Sigmoid colon (tissue), 3 donors: ENCODE measurements around the gene CLMN.

ENCODE experiments used
- CTCF ChIP-seq, 4 experiments: fragments of 450-650 bp in 3 of 4; fragments of 200-600 bp in 1 of 4; IDR thresholded peaks; one replicate each; pipeline ENCODE4 v1.5.1; 2016 to 2019; ENCODE audit warnings: antibody characterized with exemption in 4 of 4, mild to moderate bottlenecking in 3 of 4, moderate library complexity in 2 of 4
- POLR2A ChIP-seq, 2 donors: fragments of 450-650 bp; IDR thresholded peaks; one replicate each; pipeline ENCODE4 v1.6.1; 2016; ENCODE audit warnings: antibody characterized with exemption in 2 of 2, mild to moderate bottlenecking in 2 of 2, moderate library complexity in 2 of 2

- TF ChIP-seq CTCF (IDR thresholded peaks at IDR 0.05) (no peak), POLR2A (IDR thresholded peaks at IDR 0.05) (no peak)
These were observed 42.4 kb upstream of the CLMN start for GRCh38 chr14:95362138-95362494.
